ENCODE results near the gene CAPZB.

The CAPZB gene

DNA sequence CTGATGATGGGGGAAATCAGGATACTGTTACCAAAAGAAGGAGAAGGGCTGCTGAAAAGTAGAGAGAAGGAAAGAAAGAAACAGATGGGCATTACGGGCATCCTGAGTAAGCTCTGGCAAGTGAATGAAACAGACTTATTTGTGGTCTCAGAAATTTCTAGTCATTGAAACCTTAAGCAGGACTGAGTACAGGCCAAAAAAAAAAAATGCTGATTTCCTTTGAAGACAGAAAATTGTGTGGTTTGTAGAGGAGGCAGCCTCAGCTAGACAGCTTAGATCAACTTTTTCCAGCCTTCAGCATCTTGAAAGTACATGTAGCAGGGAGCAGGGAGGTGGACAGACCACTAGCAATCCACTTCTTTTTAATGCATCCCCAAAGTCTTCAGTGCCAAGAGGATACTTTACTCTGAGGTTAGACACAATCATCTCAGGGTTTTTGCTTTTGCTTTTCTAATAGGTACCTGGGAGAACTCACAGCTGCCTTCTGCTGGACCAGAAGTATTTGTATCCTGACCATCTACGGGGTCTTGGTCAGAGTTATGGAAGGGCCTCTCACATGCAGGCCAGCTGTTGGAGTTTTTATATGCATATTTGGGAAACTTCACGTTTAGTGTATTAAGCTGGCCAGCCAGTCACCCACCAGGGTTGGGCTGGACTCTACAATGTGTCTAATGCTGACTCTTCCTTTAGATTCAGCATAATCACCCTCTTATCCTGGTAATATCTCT lies 10.6 kb upstream of the CAPZB start:
- Histone ChIP-seq H3K27me3 (ENCODE audit: insufficient read depth, low read length, poor library complexity) (no peaks in the 10 kb centered on the region), H3K4me3 (ENCODE audit: low read depth in 1 of 2, low read length in 2 of 2) (no peak overlapping the region), H3K4me1 (ENCODE audit: insufficient read depth, low read length) (no peaks in the 10 kb centered on the region), H3K36me3 (ENCODE audit: insufficient read depth, low read length) (no peaks in the 10 kb centered on the region), H4K20me1 (ENCODE audit: insufficient read depth, low read length) (no peaks in the 10 kb centered on the region), H3K9me3 (ENCODE audit: insufficient read depth, low read length, severe bottlenecking) (no peaks in the 10 kb centered on the region), H3K9ac (ENCODE audit: low read depth, low read length) (no peak overlapping the region), H3K27ac (ENCODE audit: low read length) (no peak overlapping the region), H3K4me2 (ENCODE audit: insufficient read depth, low read length) (no peak overlapping the region), H3K79me2 (ENCODE audit: insufficient read depth, low read length) (no peaks in the 10 kb centered on the region), H2AFZ (ENCODE audit: low read depth, low read length) (no peak overlapping the region)
- no peak for ATAC-seq (ENCODE audit: insufficient read depth, low read depth)
- no peak for TF ChIP-seq EZH2 (IDR thresholded peaks at IDR 0.05; ENCODE audit: borderline replicate concordance, low read depth, low read length, severe bottlenecking)
- TF ChIP-seq, protein P1, sequence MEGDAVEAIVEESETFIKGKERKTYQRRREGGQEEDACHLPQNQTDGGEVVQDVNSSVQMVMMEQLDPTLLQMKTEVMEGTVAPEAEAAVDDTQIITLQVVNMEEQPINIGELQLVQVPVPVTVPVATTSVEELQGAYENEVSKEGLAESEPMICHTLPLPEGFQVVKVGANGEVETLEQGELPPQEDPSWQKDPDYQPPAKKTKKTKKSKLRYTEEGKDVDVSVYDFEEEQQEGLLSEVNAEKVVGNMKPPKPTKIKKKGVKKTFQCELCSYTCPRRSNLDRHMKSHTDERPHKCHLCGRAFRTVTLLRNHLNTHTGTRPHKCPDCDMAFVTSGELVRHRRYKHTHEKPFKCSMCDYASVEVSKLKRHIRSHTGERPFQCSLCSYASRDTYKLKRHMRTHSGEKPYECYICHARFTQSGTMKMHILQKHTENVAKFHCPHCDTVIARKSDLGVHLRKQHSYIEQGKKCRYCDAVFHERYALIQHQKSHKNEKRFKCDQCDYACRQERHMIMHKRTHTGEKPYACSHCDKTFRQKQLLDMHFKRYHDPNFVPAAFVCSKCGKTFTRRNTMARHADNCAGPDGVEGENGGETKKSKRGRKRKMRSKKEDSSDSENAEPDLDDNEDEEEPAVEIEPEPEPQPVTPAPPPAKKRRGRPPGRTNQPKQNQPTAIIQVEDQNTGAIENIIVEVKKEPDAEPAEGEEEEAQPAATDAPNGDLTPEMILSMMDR (IDR thresholded peaks at IDR 0.05; ENCODE audit: borderline replicate concordance, extremely low read depth, low read length, poor library complexity, severe bottlenecking), result no peak
- DNase-seq, result no peak

DNA sequence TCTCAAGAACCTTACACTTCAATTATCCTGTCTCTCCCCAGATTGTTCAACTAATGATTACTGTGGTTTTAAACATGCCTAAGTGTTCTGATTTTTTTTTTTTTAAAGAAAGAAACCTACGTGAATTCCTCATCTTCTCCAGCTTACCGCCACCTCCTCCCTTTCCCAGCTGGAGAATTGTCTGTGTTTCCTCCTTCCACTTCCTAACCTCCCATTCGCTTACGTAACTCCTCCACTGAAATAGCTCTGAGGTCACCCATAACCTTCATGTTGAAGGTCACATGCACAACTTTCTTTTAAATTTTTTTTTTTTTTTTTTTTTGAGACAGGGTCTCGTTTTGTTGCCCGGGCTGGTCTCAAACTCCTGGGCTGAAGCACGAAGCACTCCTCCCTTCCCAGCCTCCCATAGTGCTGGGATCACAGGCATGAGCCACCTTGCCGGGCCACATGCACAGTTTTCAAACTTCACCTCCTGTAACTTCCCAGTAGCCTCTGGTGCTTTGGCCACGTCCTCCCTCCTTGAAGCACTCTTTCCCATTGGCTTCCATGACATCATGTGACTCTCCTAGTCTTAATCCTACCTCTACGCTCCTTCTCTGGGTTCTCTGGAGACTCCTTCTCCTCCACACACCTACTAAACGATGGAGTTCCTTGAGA lies 9.8 kb upstream of the CAPZB start:
- no peak for TF ChIP-seq EZH2 (IDR thresholded peaks at IDR 0.05; ENCODE audit: borderline replicate concordance, low read depth, low read length, severe bottlenecking)
- TF ChIP-seq, protein P1 (IDR thresholded peaks at IDR 0.05; ENCODE audit: borderline replicate concordance, extremely low read depth, low read length, poor library complexity, severe bottlenecking), result no peak
- no peaks in the 10 kb centered on the region for H3K79me2 ChIP-seq (ENCODE audit: insufficient read depth, low read length)
- no peaks in the 10 kb centered on the region for H3K27me3 ChIP-seq (ENCODE audit: insufficient read depth, low read length, poor library complexity)
- H3K9ac ChIP-seq (ENCODE audit: low read depth, low read length), result no peak overlapping the region
- H3K27ac ChIP-seq (ENCODE audit: low read length), result no peak overlapping the region
- no peak overlapping the region for H3K4me3 ChIP-seq (ENCODE audit: low read depth in 1 of 2, low read length in 2 of 2)
- no peaks in the 10 kb centered on the region for H3K9me3 ChIP-seq (ENCODE audit: insufficient read depth, low read length, severe bottlenecking)
- H2AFZ ChIP-seq (ENCODE audit: low read depth, low read length), result no peak overlapping the region
- H3K36me3 ChIP-seq (ENCODE audit: insufficient read depth, low read length), result no peaks in the 10 kb centered on the region
- DNase-seq, result no peak
- no peak overlapping the region for H3K4me2 ChIP-seq (ENCODE audit: insufficient read depth, low read length)
- H4K20me1 ChIP-seq (ENCODE audit: insufficient read depth, low read length), result no peaks in the 10 kb centered on the region
- ATAC-seq (ENCODE audit: insufficient read depth, low read depth), result no peak
- H3K4me1 ChIP-seq (ENCODE audit: insufficient read depth, low read length), result no peaks in the 10 kb centered on the region

DNA sequence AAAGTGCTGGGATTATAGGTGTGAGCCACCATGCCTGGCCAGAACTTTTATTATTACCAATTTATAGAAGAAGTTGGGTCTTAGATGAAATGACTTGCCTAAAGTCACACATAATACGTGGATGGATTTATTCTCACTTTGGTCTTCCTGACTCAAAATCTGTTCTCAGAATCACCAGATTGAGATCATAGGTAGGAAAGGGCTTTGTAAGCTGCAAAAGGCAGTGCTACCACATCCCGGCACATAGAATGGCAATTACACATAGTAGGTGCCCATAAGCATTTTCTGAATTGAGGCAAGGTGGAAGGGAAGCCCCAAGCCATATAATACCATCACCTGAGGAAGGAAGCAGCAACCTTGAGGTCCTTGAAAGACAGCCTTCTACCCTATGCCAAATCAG lies 8.2 kb upstream of the CAPZB start:
- Histone ChIP-seq H3K79me2 (ENCODE audit: insufficient read depth, low read length) (no peaks in the 10 kb centered on the region), H3K4me1 (ENCODE audit: insufficient read depth, low read length) (no peaks in the 10 kb centered on the region), H3K27ac (ENCODE audit: low read length) (no peak overlapping the region), H3K9me3 (ENCODE audit: insufficient read depth, low read length, severe bottlenecking) (no peaks in the 10 kb centered on the region), H3K9ac (ENCODE audit: low read depth, low read length) (no peak overlapping the region), H3K4me3 (ENCODE audit: low read depth in 1 of 2, low read length in 2 of 2) (no peak overlapping the region), H2AFZ (ENCODE audit: low read depth, low read length) (no peak overlapping the region), H3K4me2 (ENCODE audit: insufficient read depth, low read length) (no peak overlapping the region), H4K20me1 (ENCODE audit: insufficient read depth, low read length) (no peaks in the 10 kb centered on the region), H3K27me3 (ENCODE audit: insufficient read depth, low read length, poor library complexity) (no peaks in the 10 kb centered on the region), H3K36me3 (ENCODE audit: insufficient read depth, low read length) (no peaks in the 10 kb centered on the region)
- no peak for ATAC-seq (ENCODE audit: insufficient read depth, low read depth)
- TF ChIP-seq, protein P1 (IDR thresholded peaks at IDR 0.05; ENCODE audit: borderline replicate concordance, extremely low read depth, low read length, poor library complexity, severe bottlenecking), result no peak
- TF ChIP-seq EZH2 (IDR thresholded peaks at IDR 0.05; ENCODE audit: borderline replicate concordance, low read depth, low read length, severe bottlenecking), result no peak
- no peak for DNase-seq

All from DND-41 (cell line).